SH-SY5Y (cell line): ENCODE data around the gene LTV1.

Experiments used
- GATA2 ChIP-seq: IDR thresholded peaks from 2 replicates; pipeline ENCODE4 v1.6.1; 2011; ENCODE audit warnings: mild to moderate bottlenecking, low read depth, low read length
- GATA3 ChIP-seq: IDR thresholded peaks from 2 replicates; pipeline ENCODE4 v1.6.1; 2011; ENCODE audit warnings: low read depth, mild to moderate bottlenecking, low read length, moderate library complexity

DNA sequence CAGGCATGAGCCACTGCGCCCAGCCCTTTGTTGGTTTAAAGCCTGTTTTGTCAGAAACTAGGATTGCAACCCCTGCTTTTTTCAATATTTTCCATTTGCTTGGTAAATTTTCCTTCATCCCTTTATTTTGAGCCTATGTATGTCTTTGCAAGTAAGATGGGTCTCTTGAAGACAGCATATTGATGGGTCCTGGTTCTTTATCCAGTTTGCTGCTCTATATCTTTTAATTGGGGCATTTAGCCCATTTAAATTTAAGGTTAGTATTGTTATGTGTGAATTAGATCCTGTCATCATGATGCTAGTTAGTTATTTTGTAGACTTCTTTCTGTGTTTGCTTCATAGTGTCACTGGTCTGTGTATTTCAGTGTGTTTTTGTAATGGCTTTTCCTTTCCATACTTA is 67.9 kb downstream of the LTV1 start:
- no peak for TF ChIP-seq GATA3
- no peak for TF ChIP-seq GATA2
